ENCODE results near the gene SEPHS1.
A peak's percentile ranks its signal among the peaks of the same experiment; 100 is the strongest.

The SEPHS1 gene

DNA sequence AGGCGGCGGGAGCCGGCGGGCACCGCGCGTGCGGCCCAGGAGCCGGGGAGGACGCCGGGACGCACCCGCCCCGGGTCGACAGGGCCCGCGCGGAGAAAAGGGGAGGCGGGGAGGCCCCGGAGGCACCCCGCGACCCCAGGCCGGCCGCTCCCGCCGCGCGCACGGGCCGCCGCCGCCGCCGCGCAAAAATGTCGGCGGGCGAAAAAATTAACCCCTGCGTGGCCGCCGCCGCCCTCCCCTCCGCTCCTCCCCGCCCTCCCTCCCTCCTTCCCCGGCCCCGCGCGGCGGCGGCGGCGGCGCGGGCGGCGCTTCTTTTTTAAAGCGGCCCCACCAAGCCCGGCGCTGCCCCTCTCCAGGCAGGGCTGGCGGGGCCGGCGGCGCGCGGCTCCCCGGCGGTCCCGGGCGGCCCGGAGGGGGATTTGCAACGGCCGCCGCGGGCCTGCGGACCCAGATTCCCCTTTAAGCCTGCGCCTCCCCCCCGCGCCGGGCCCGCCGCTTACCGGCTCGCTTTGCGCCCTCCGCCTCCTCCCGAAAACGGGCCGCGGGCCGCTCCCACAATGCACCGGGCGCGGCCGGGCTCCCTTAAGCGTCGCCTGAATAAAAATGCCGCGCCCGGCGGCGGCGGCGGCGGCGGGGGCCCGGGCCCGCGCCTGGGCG, 465 bp downstream of the SEPHS1 start:
- peak; percentile 72 for DNase-seq (ENCODE audit: low spot score)
- no peaks in the 10 kb centered on the region for H3K9me3 ChIP-seq (ENCODE audit: severe bottlenecking)
- TF ChIP-seq, protein P1, sequence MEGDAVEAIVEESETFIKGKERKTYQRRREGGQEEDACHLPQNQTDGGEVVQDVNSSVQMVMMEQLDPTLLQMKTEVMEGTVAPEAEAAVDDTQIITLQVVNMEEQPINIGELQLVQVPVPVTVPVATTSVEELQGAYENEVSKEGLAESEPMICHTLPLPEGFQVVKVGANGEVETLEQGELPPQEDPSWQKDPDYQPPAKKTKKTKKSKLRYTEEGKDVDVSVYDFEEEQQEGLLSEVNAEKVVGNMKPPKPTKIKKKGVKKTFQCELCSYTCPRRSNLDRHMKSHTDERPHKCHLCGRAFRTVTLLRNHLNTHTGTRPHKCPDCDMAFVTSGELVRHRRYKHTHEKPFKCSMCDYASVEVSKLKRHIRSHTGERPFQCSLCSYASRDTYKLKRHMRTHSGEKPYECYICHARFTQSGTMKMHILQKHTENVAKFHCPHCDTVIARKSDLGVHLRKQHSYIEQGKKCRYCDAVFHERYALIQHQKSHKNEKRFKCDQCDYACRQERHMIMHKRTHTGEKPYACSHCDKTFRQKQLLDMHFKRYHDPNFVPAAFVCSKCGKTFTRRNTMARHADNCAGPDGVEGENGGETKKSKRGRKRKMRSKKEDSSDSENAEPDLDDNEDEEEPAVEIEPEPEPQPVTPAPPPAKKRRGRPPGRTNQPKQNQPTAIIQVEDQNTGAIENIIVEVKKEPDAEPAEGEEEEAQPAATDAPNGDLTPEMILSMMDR (IDR thresholded peaks at IDR 0.05; ENCODE audit: poor library complexity, severe bottlenecking), result no peak
- no peaks in the 10 kb centered on the region for H3K27me3 ChIP-seq (ENCODE audit: insufficient read depth, poor library complexity, severe bottlenecking)
- peak overlapping the region; percentile 88 for H3K27ac ChIP-seq (ENCODE audit: poor library complexity, severe bottlenecking)
- peak overlapping the region; percentile 100 for H3K4me3 ChIP-seq (ENCODE audit: severe bottlenecking)
- no peaks in the 10 kb centered on the region for H3K4me1 ChIP-seq (ENCODE audit: insufficient read depth, poor library complexity, severe bottlenecking)
- peaks cover 24% of the 10 kb centered on the region for H3K36me3 ChIP-seq (ENCODE audit: low read depth)
- peak; percentile 37 for ATAC-seq (ENCODE audit: low read depth)

DNA sequence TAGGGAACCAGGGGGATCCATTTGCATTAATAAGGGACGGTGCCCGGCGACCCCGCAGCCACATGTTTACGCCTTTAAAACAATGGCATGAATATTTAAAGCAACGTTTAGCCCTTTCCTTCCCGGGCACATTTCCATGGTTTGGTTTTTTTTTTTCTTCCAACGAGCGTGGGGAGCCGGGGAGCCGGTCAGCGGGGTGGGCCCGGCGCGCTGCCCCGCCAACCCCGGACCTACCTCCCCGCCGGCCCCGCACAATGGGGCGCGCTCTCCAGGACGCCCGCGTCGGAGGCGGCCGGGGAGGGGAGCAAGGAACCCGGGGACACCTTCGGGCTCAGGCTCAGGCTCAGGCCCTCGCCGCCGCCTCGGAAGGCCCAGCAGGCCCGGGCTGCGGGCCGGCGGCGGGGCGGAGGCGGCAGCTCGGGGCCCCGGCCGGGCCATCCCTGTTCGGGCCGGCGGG, 1.0 kb downstream of the SEPHS1 start:
- Histone ChIP-seq H3K9me3 (ENCODE audit: severe bottlenecking) (no peaks in the 10 kb centered on the region), H3K27me3 (ENCODE audit: insufficient read depth, poor library complexity, severe bottlenecking) (no peaks in the 10 kb centered on the region), H3K4me1 (ENCODE audit: insufficient read depth, poor library complexity, severe bottlenecking) (no peaks in the 10 kb centered on the region), H3K27ac (ENCODE audit: poor library complexity, severe bottlenecking) (peak overlapping the region; percentile 88), H3K36me3 (ENCODE audit: low read depth) (peaks cover 25% of the 10 kb centered on the region), H3K4me3 (ENCODE audit: severe bottlenecking) (peak overlapping the region; percentile 100)
- no peak for DNase-seq (ENCODE audit: low spot score)
- TF ChIP-seq, protein P1 (IDR thresholded peaks at IDR 0.05; ENCODE audit: poor library complexity, severe bottlenecking), result no peak
- ATAC-seq (ENCODE audit: low read depth), result 0 out of 3 replicates have a peak, but pooled peaks have one; percentile 11

DNA sequence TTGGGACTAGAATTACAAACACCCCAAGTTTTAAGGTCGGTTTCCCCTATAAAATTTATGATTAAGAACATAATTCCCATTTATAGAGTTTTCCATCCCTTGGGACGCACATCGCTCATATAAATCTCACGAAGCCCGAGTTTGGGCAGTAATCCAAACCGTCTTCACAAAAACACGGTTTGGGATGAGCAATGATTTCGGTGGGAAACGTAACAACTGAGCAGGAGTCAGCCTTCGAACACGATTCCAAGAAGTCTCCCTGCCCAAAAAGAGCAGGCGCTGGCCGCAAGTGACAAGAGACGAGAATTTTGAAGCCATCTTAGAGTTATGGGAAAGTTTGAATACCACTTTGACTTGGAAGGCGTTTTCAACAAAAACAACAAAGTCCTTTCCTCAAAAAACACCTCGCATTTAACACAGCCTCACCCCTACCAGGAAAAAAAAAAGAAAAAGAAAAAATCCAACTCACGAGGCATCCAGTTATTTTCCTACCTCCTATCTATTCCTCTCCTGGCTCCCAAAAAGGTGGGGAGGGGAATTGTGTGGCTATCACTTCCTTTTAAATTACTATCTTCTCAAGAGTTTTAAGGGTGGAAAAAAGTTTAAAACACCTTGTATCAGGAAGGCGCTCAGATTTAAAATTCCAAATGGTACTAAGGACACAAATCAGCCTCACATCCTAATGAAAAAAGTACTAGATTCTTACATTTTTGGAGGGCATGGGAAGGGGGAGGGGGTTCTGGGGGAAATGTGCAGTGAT, 1.6 kb downstream of the SEPHS1 start:
- Histone ChIP-seq H3K27me3 (ENCODE audit: insufficient read depth, poor library complexity, severe bottlenecking) (no peaks in the 10 kb centered on the region), H3K4me1 (ENCODE audit: insufficient read depth, poor library complexity, severe bottlenecking) (no peaks in the 10 kb centered on the region), H3K9me3 (ENCODE audit: severe bottlenecking) (no peaks in the 10 kb centered on the region), H3K27ac (ENCODE audit: poor library complexity, severe bottlenecking) (peak overlapping the region; percentile 88), H3K4me3 (ENCODE audit: severe bottlenecking) (peak overlapping the region; percentile 100), H3K36me3 (ENCODE audit: low read depth) (peaks cover 28% of the 10 kb centered on the region)
- TF ChIP-seq, protein P1 (IDR thresholded peaks at IDR 0.05; ENCODE audit: poor library complexity, severe bottlenecking), result no peak
- no peak for ATAC-seq (ENCODE audit: low read depth)
- no peak for DNase-seq (ENCODE audit: low spot score)

DNA sequence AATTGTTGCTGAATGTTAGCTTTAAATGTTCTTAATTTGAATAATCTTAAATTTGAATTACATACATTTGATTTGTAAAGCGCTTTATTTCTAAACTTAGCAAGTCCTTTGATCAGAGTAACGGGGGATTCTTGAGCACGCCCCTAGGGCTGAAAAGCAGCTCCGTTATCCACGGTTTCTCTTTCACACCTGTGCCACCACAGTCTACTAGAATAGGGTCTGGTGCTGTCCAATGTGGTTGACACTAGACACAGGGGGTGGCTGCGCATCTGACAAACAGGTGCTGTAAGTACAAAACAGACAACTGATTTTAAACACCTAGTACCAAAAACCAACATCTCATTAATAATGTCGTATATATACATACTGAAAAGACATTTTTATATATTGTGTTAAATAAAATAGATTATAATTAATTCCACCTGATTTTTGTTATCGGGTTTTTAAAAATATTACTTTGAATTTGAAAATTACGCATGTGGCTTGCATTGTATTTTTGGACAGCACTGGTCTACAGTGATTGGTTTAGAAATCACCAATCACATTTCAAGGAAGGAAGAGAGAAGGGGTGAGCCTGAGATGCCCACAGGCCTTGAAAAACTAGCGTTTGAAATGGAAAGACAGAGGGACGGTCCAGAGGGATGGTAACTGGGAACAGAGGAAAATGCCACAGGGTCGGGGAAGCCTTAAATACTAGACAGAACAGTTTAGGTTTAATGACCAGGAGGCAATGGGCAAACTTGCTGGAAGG, 7.3 kb downstream of the SEPHS1 start:
- Histone ChIP-seq H3K4me3 (ENCODE audit: severe bottlenecking) (no peak overlapping the region), H3K9me3 (ENCODE audit: severe bottlenecking) (no peaks in the 10 kb centered on the region), H3K36me3 (ENCODE audit: low read depth) (peaks cover 79% of the 10 kb centered on the region), H3K4me1 (ENCODE audit: insufficient read depth, poor library complexity, severe bottlenecking) (no peaks in the 10 kb centered on the region), H3K27ac (ENCODE audit: poor library complexity, severe bottlenecking) (no peak overlapping the region), H3K27me3 (ENCODE audit: insufficient read depth, poor library complexity, severe bottlenecking) (no peaks in the 10 kb centered on the region)
- DNase-seq (ENCODE audit: low spot score), result no peak
- no peak for ATAC-seq (ENCODE audit: low read depth)
- TF ChIP-seq, protein P1 (IDR thresholded peaks at IDR 0.05; ENCODE audit: poor library complexity, severe bottlenecking), result no peak

All from RWPE2 (cell line).